OCI-LY1 (cell line): ENCODE measurements around the gene PIP5K1C.

Experiments used
- H2AFZ ChIP-seq: fragments of 200-600 bp; sonication (generic), shearing (Covaris generic); 2 replicates; pipeline ENCODE4 v1.6.0; 2014; ENCODE audit warnings: antibody characterized with exemption, mild to moderate bottlenecking, low read length
- H3F3A ChIP-seq: fragments of 200-600 bp; sonication (generic), shearing (Covaris generic); 2 replicates; pipeline ENCODE4 v1.6.0; 2014; ENCODE audit warnings: mild to moderate bottlenecking, antibody characterized with exemption, low read length, moderate library complexity; ENCODE audit not compliant: insufficient read depth
- H3K27ac ChIP-seq: fragments of 200-600 bp; sonication (generic); 2 replicates; pipeline ENCODE4 v1.5.1; 2014; ENCODE audit warnings: low read length, mixed run types, mild to moderate bottlenecking, low read depth; ENCODE audit not compliant: poor library complexity, severe bottlenecking
- H3K27me3 ChIP-seq: fragments of 200-600 bp; sonication (generic); 2 replicates; pipeline ENCODE4 v1.6.0; 2014; ENCODE audit warnings: antibody characterized with exemption, mild to moderate bottlenecking, low read length, moderate library complexity; ENCODE audit not compliant: insufficient read depth
- H3K36me3 ChIP-seq: fragments of 200-600 bp; sonication (generic); 2 replicates; pipeline ENCODE4 v1.6.1; 2014; ENCODE audit warnings: mild to moderate bottlenecking, antibody characterized with exemption, low read length, moderate library complexity, mixed read lengths; ENCODE audit not compliant: insufficient read depth
- H3K4me1 ChIP-seq: fragments of 200-600 bp; sonication (generic); 2 replicates; pipeline ENCODE4 v1.5.1; 2014; ENCODE audit warnings: mild to moderate bottlenecking, low read length, moderate library complexity; ENCODE audit not compliant: insufficient read depth, severe bottlenecking
- H3K4me2 ChIP-seq: fragments of 200-600 bp; sonication (generic), shearing (Covaris generic); 2 replicates; pipeline ENCODE4 v1.6.1; 2014; ENCODE audit warnings: low read length
- H3K4me3 ChIP-seq: fragments of 200-600 bp; sonication (generic); 2 replicates; pipeline ENCODE4 v1.5.1; 2014; ENCODE audit warnings: low read length, low read depth, mild to moderate bottlenecking, mixed read lengths; ENCODE audit not compliant: poor library complexity, severe bottlenecking
- H3K79me2 ChIP-seq: fragments of 200-600 bp; shearing (Covaris generic); 2 replicates; pipeline ENCODE4 v1.6.1; 2016; ENCODE audit warnings: mixed run types, low read length, mixed read lengths; ENCODE audit not compliant: insufficient read depth
- H3K9ac ChIP-seq: fragments of 200-600 bp; sonication (generic), shearing (Covaris generic); 2 replicates; pipeline ENCODE4 v1.6.1; 2014; ENCODE audit warnings: mild to moderate bottlenecking, low read length, mixed read lengths
- H3K9me2 ChIP-seq: fragments of 200-600 bp; sonication (generic), shearing (Covaris generic); 2 replicates; pipeline ENCODE4 v1.6.1; 2014; ENCODE audit warnings: low read depth, mild to moderate bottlenecking, low read length, mixed read lengths
- H3K9me3 ChIP-seq: fragments of 200-600 bp; shearing (Covaris generic); 2 replicates; pipeline ENCODE4 v1.6.1; 2014; ENCODE audit warnings: low read length, mixed read lengths
- H4K20me1 ChIP-seq: fragments of 200-600 bp; sonication (generic), shearing (Covaris generic); 2 replicates; pipeline ENCODE4 v1.6.0; 2016; ENCODE audit warnings: mild to moderate bottlenecking, low read length; ENCODE audit not compliant: insufficient read depth
- EZH2 ChIP-seq: fragments of 200-600 bp; sonication (generic), shearing (Covaris generic); IDR thresholded peaks from 2 replicates; pipeline ENCODE4 v1.8.0; 2017; ENCODE audit warnings: borderline replicate concordance, mixed run types, mild to moderate bottlenecking, antibody characterized with exemption, low read length, moderate library complexity, mixed read lengths
- TF ChIP-seq, protein P1 (sequence below): fragments of 200-600 bp; sonication (generic), shearing (Covaris generic); IDR thresholded peaks from 2 replicates; pipeline ENCODE4 v1.5.1; 2017; ENCODE audit warnings: mild to moderate bottlenecking, antibody characterized with exemption, low read length, moderate library complexity, mixed read lengths

The PIP5K1C gene

GRCh38 chr19:3612901-3613741 lies 87.1 kb downstream of the PIP5K1C start:
- H3K36me3 ChIP-seq = peaks cover 28% of the 10 kb centered on the region
- no peaks in the 10 kb centered on the region for H4K20me1 ChIP-seq
- H3K27ac ChIP-seq = no peak overlapping the region

GRCh38 chr19:3612330-3612729 lies 87.9 kb downstream of the PIP5K1C start:
- no peak overlapping the region for H2AFZ ChIP-seq
- H3K27ac ChIP-seq = no peak overlapping the region
- H3K27me3 ChIP-seq = no peaks in the 10 kb centered on the region
- H3K79me2 ChIP-seq = no peaks in the 10 kb centered on the region
- no peaks in the 10 kb centered on the region for H3K4me1 ChIP-seq
- TF ChIP-seq, protein P1, sequence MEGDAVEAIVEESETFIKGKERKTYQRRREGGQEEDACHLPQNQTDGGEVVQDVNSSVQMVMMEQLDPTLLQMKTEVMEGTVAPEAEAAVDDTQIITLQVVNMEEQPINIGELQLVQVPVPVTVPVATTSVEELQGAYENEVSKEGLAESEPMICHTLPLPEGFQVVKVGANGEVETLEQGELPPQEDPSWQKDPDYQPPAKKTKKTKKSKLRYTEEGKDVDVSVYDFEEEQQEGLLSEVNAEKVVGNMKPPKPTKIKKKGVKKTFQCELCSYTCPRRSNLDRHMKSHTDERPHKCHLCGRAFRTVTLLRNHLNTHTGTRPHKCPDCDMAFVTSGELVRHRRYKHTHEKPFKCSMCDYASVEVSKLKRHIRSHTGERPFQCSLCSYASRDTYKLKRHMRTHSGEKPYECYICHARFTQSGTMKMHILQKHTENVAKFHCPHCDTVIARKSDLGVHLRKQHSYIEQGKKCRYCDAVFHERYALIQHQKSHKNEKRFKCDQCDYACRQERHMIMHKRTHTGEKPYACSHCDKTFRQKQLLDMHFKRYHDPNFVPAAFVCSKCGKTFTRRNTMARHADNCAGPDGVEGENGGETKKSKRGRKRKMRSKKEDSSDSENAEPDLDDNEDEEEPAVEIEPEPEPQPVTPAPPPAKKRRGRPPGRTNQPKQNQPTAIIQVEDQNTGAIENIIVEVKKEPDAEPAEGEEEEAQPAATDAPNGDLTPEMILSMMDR = no peak
- no peak for TF ChIP-seq EZH2
- H3F3A ChIP-seq = no peaks in the 10 kb centered on the region
- no peaks in the 10 kb centered on the region for H3K9me2 ChIP-seq
- H4K20me1 ChIP-seq = no peaks in the 10 kb centered on the region
- H3K36me3 ChIP-seq = peaks cover 28% of the 10 kb centered on the region
- H3K9ac ChIP-seq = no peak overlapping the region
- H3K9me3 ChIP-seq = no peaks in the 10 kb centered on the region
- H3K4me2 ChIP-seq = no peak overlapping the region
- H3K4me3 ChIP-seq = no peak overlapping the region

More at GRCh38 chr19:3612901-3613741, 87.1 kb downstream of the PIP5K1C start:
- Histone ChIP-seq H3K27me3 (no peaks in the 10 kb centered on the region), H3K4me3 (no peak overlapping the region), H3K9me3 (no peaks in the 10 kb centered on the region), H3K4me1 (no peaks in the 10 kb centered on the region), H3K9ac (no peak overlapping the region), H3F3A (no peaks in the 10 kb centered on the region), H3K9me2 (no peaks in the 10 kb centered on the region), H2AFZ (no peak overlapping the region), H3K79me2 (no peaks in the 10 kb centered on the region), H3K4me2 (no peak overlapping the region)
- TF ChIP-seq, protein P1 = no peak
- no peak for TF ChIP-seq EZH2

DNA sequence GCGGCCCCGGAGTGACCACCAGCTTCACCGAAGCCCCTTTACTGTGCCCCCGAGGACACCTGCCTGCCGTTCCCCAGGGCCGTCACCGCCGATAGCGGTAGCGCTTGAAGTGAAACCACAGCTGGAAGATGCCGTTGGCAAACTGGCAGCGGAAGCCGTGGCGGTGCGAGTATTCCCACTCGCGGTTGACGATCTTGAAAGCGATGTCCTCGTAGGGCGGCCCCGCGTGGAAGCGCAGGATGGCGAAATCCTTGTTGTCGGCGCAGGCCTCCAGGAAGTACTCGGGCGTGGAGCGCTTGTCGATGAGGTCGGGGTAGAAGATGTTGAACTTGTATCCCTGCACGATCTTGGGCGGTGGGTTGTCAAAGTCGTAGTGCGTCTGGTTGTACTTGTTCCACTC lies 88.4 kb downstream of the PIP5K1C start:
- TF ChIP-seq EZH2 = no peak
- TF ChIP-seq, protein P1 = no peak
- H3K27me3 ChIP-seq = no peaks in the 10 kb centered on the region
- H3K27ac ChIP-seq = no peak overlapping the region
- no peak overlapping the region for H3K9ac ChIP-seq
- H3K36me3 ChIP-seq = peaks cover 28% of the 10 kb centered on the region
- H3K4me2 ChIP-seq = no peak overlapping the region
- H3K9me3 ChIP-seq = no peaks in the 10 kb centered on the region
- H3K4me1 ChIP-seq = no peaks in the 10 kb centered on the region
- no peaks in the 10 kb centered on the region for H4K20me1 ChIP-seq
- no peaks in the 10 kb centered on the region for H3K79me2 ChIP-seq
- no peaks in the 10 kb centered on the region for H3F3A ChIP-seq
- H3K9me2 ChIP-seq = no peaks in the 10 kb centered on the region
- no peak overlapping the region for H3K4me3 ChIP-seq
- H2AFZ ChIP-seq = no peak overlapping the region
